Measurements from ENCODE around the gene GOLGA6L24.
"Not testable (repeated sequence)": the region's sequence is repeated elsewhere in the genome, so short reads cannot be mapped to it uniquely, and the experiment has no call there.

Gene GOLGA6L24

GRCh38 chr15:28357984-28358383 is at the start of gene GOLGA6L24:
GOLGA6L24 (minus strand) TSS chr15:28358084; CDS start chr15:28358023, 61 bp downstream.
- DNase-seq, result not testable (repeated sequence)

- not testable (repeated sequence) for DNase-seq
These were observed 45.0 kb upstream of the GOLGA6L24 start for GRCh38 chr15:28402774-28403435.

GRCh38 chr15:28396022-28396421 is 38.1 kb upstream of the GOLGA6L24 start:
- DNase-seq, result not testable (repeated sequence)

- DNase-seq, result not testable (repeated sequence)
These were observed 22.2 kb upstream of the GOLGA6L24 start for GRCh38 chr15:28380053-28380452.

- DNase-seq, result not testable (repeated sequence)
These were observed 20.5 kb upstream of the GOLGA6L24 start, which contains the start of gene GOLGA8F for GRCh38 chr15:28378364-28378763. GOLGA8F (plus strand) TSS chr15:28378664; CDS start chr15:28378762, 98 bp downstream.

GRCh38 chr15:28365502-28365901 is 7.6 kb upstream of the GOLGA6L24 start:
- DNase-seq, result not testable (repeated sequence)

- not testable (repeated sequence) for DNase-seq
These were observed 35.7 kb downstream of the GOLGA6L24 start, which contains the start of gene HERC2 for GRCh38 chr15:28322129-28322588. HERC2 (minus strand) TSS chr15:28322179; CDS start chr15:28321433, 746 bp downstream.

- peak; percentile 35 for DNase-seq
These were observed 36.4 kb downstream of the GOLGA6L24 start for GRCh38 chr15:28321358-28322078.

GRCh38 chr15:28319725-28320124 is 38.2 kb downstream of the GOLGA6L24 start:
- DNase-seq, result not testable (repeated sequence)

GRCh38 chr15:28318828-28319227 is 39.1 kb downstream of the GOLGA6L24 start:
- not testable (repeated sequence) for DNase-seq

- DNase-seq, result not testable (repeated sequence)
These were observed 39.8 kb downstream of the GOLGA6L24 start for GRCh38 chr15:28318122-28318521.

- not testable (repeated sequence) for DNase-seq
These were observed 40.9 kb downstream of the GOLGA6L24 start for GRCh38 chr15:28316958-28317357.

GRCh38 chr15:28310454-28310853 is 47.4 kb downstream of the GOLGA6L24 start:
- not testable (repeated sequence) for DNase-seq

GRCh38 chr15:28308718-28309117 is 49.2 kb downstream of the GOLGA6L24 start:
- not testable (repeated sequence) for DNase-seq
